ENCODE measurements around the gene ADGRL3.

- TF ChIP-seq POLR2A (IDR thresholded peaks at IDR 0.05) (no peak), CTCF (IDR thresholded peaks at IDR 0.05) (no peak)
Measured at GRCh38 chr4:61319156-61319555, 119.0 kb downstream of the ADGRL3 start.
